Thyroid gland (tissue), 4 donors: Measurements from ENCODE around the gene METTL1. TPM values are rescaled to one million over a fixed set of nuclear protein-coding genes. Genes with fewer than 3 reads are reported as not detected.

ENCODE experiments used
- DNase-seq, 2 donors: peaks; one replicate each; pipeline ENCODE4 v3.0.0-alpha.2; 2019
- H3K27ac ChIP-seq, 3 donors: fragments of 200-600 bp; sonication (generic); 1 replicate in 2 of 3; 2 replicates in 1 of 3; pipeline ENCODE4 v1.5.1; 2016 to 2019; ENCODE audit warnings: mild to moderate bottlenecking in 1 of 3, moderate library complexity in 1 of 3
- H3K27me3 ChIP-seq: fragments of 200-600 bp; sonication (generic); one replicate; pipeline ENCODE4 v1.5.1; 2019
- H3K36me3 ChIP-seq, 2 donors: fragments of 200-600 bp; sonication (generic); one replicate each; pipeline ENCODE4 v1.5.1; 2016 to 2019
- H3K4me1 ChIP-seq, 2 donors: fragments of 200-600 bp; sonication (generic); one replicate each; pipeline ENCODE4 v1.5.1; 2017 to 2019
- H3K4me3 ChIP-seq, 3 donors: fragments of 200-600 bp; sonication (generic); replicated peaks in 1 of 3; 1 replicate in 2 of 3; 2 replicates in 1 of 3; pipeline ENCODE4 v1.5.1; 2016; ENCODE audit warnings: mild to moderate bottlenecking in 1 of 3
- H3K9me3 ChIP-seq: fragments of 200-600 bp; sonication (generic); one replicate; pipeline ENCODE4 v1.5.1; 2017
- CTCF ChIP-seq, 6 experiments: fragments of 200-600 bp in 3 of 6; fragments of 450-650 bp in 3 of 6; sonication (generic) in 3 of 6; IDR thresholded peaks; one replicate each; pipeline ENCODE4 v1.5.1; 2016 to 2019; ENCODE audit warnings: antibody characterized with exemption in 6 of 6, mild to moderate bottlenecking in 2 of 6, inconsistent platforms in 1 of 6, moderate library complexity in 1 of 6
- POLR2A ChIP-seq, 2 donors: fragments of 450-650 bp; IDR thresholded peaks; one replicate each; pipeline ENCODE4 v1.6.1; 2017; ENCODE audit warnings: antibody characterized with exemption in 2 of 2, mild to moderate bottlenecking in 2 of 2, moderate library complexity in 1 of 2
- WGBS, 2 donors: methylation state at CpG; one replicate each; pipeline ENCODE4 v1.1.5; 2017; 5-methylcytosine and 5-hydroxymethylcytosine counted together
- intact Hi-C: fragments of 100-400 bp; cut with DNase I; formaldehyde crosslinking; loops from one replicate; pipeline ENCODE4 v1.15.1; 2023
- total RNA-seq, 4 donors: library from RNA; depleted of rRNA; stranded (reverse); fragments of >200 nt; gene quantifications; one replicate each; pipeline ENCODE4 v1.2.3, GENCODE V29; 2016

The METTL1 gene
- total RNA-seq, 4 donors from 2014 or later, result 7.9 to 24.5 (median 13.1) TPM

- TF ChIP-seq POLR2A (IDR thresholded peaks at IDR 0.05), result no peak
- TF ChIP-seq CTCF (IDR thresholded peaks at IDR 0.05), result no peak
- Histone ChIP-seq H3K4me3 (no peak overlapping the region), H3K27me3 (no peaks in the 10 kb centered on the region), H3K36me3 (peaks cover 37 to 73% of the 10 kb centered on the region in 2 donors), H3K27ac (no peak overlapping the region), H3K9me3 (no peaks in the 10 kb centered on the region), H3K4me1 (no peaks in the 10 kb centered on the region)
- intact Hi-C loops, result no loop called here
- DNase-seq, result no peak
- 94 to 95% methylated on average over 3 of the region's 3 CpGs for WGBS, 2 donors
Measured at GRCh38 chr12:57806677-57807076, 34.8 kb upstream of the METTL1 start.

- intact Hi-C loops, result no loop called here
- Histone ChIP-seq H3K27ac (no peak overlapping the region), H3K36me3 (peaks cover 57 to 83% of the 10 kb centered on the region in 2 donors), H3K4me3 (no peak overlapping the region), H3K27me3 (no peaks in the 10 kb centered on the region), H3K4me1 (no peaks in the 10 kb centered on the region), H3K9me3 (no peaks in the 10 kb centered on the region)
- 49 to 54% methylated on average over 9 of the region's 9 CpGs for WGBS, 2 donors
- TF ChIP-seq POLR2A (IDR thresholded peaks at IDR 0.05) (no peak), CTCF (IDR thresholded peaks at IDR 0.05) (peak; percentile 26 to 81 (median 58))
- DNase-seq, result peak; percentile 44 to 49
Measured at GRCh38 chr12:57803319-57803893, 31.5 kb upstream of the METTL1 start.

- Histone ChIP-seq H3K9me3 (no peaks in the 10 kb centered on the region), H3K27ac (no peak overlapping the region), H3K27me3 (no peaks in the 10 kb centered on the region), H3K4me1 (no peaks in the 10 kb centered on the region), H3K36me3 (peaks cover 49 to 75% of the 10 kb centered on the region in 2 donors), H3K4me3 (no peak overlapping the region)
- intact Hi-C loops, result no loop called here
- no peak for DNase-seq
- no peak for TF ChIP-seq CTCF (IDR thresholded peaks at IDR 0.05)
- no peak for TF ChIP-seq POLR2A (IDR thresholded peaks at IDR 0.05)
- 94 to 100% methylated on average over 1 of the region's 1 CpG for WGBS, 2 donors
Measured at GRCh38 chr12:57802607-57803006, 30.7 kb upstream of the METTL1 start.

GRCh38 chr12:57800965-57801364 is 29.1 kb upstream of the METTL1 start:
- no peaks in the 10 kb centered on the region for H3K4me1 ChIP-seq
- no peak overlapping the region for H3K4me3 ChIP-seq
- DNase-seq, result no peak
- no peaks in the 10 kb centered on the region for H3K9me3 ChIP-seq
- intact Hi-C loops, result no loop called here
- H3K27me3 ChIP-seq, result no peaks in the 10 kb centered on the region
- 95% methylated on average over 3 of the region's 3 CpGs for WGBS, 2 donors
- no peak overlapping the region for H3K27ac ChIP-seq
- peaks cover 49 to 67% of the 10 kb centered on the region in 2 donors for H3K36me3 ChIP-seq
- TF ChIP-seq CTCF (IDR thresholded peaks at IDR 0.05), result no peak
- TF ChIP-seq POLR2A (IDR thresholded peaks at IDR 0.05), result no peak

GRCh38 chr12:57797933-57798332 is 26.0 kb upstream of the METTL1 start:
- H3K4me3 ChIP-seq, result no peak overlapping the region
- no peak overlapping the region for H3K27ac ChIP-seq
- H3K9me3 ChIP-seq, result no peaks in the 10 kb centered on the region
- intact Hi-C loops, result no loop called here
- no peaks in the 10 kb centered on the region for H3K4me1 ChIP-seq
- H3K36me3 ChIP-seq, result peaks cover 61 to 62% of the 10 kb centered on the region in 2 donors
- no peak for DNase-seq
- TF ChIP-seq CTCF (IDR thresholded peaks at IDR 0.05) (no peak), POLR2A (IDR thresholded peaks at IDR 0.05) (no peak)
- 96% methylated on average over 1 of the region's 1 CpG for WGBS, 2 donors
- H3K27me3 ChIP-seq, result no peaks in the 10 kb centered on the region
